HG03025 (cell line): ENCODE measurements around the gene ZNF444.

Experiments
- ATAC-seq: cut with Tn5 transposase; IDR thresholded peaks from one replicate; pipeline ENCODE4 v1.9.1; 2021; ENCODE audit warnings: mild to moderate bottlenecking, moderate library complexity; ENCODE audit not compliant: unreplicated experiment, low FRiP score

Gene ZNF444

DNA sequence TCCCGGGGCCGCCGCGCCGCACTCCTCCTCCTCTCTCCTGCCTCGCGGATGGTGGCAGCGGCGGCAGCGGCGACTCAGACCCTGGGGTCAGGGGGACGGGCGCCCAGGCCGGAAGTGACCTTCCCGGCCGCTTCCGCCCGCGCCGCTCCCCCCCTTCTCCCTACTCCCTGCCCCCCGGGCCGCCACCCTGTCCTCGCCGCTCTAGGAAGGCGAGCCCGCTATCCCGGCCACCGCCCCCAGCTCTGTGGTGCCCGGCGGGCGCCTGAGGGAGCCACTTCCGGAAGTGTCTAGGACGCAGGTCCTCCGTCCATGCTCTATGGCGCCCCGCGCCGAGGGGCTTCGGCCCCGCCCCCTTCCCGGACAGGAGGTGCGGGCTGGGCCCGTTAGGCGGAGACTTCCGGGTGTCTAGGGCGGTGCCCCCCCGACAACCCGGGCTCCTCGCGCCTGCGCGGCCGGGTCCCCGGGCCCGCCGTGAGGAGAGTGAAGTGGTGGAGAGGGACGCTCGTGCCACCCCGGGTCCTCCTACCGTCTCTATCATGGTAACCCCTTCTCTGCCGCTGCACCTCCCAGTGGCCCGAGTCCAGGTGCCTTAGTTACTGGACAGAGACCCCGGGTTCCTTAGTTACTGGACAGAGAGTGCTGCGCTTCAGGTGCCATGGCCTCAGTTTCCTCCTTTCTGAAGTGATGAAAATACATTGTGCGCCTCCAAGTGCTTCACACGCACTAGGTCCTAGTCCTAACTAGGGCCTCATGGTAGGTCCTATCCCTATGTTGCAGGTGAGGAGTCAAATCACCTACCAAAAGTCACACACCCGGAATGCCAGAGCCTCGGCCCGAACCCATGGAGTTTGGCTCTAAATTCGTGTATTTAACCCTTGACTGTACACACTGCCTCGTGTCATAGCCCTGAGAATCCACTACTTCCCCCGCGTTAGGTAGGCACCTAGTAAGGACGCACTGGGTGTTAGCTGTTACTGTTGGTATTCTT lies 19.6 kb upstream of the ZNF444 start, which contains the start of gene ZNF787:
Gene ZNF787 (minus strand): TSS at position 116 of the 988 bp plus-strand sequence. CDS start 18,078 bp downstream, outside the sequence.
- ATAC-seq, result peak; percentile 79

DNA sequence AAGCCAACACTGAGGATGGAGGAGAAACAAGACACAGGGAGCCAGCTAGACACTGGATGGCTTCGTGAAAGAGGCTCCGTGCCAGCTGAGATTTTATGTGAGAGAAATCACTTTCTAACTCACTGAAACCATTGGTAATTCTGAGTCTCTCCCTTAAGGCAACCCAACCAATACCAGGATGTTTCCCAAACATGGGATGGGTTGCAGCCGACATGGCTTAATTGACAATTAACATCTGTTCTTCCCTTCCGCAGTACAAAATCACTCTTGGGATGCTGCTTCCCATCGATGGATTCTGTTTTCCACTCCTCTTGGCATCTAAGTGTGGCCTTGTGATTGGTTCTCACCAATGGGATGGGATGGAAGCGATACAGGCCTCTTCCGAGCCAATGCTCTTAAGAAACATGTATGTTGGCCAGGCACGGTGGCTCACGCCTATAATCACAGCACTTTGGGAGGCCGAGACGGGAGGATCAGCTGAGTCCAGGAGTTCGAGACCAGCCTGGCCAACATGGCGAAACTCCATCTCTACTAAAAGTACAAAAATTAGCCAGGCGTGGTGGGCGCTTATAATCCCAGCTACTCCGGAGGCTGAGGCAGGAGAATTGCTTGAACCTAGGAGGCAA lies 17.7 kb upstream of the ZNF444 start:
- ATAC-seq, result no peak

DNA sequence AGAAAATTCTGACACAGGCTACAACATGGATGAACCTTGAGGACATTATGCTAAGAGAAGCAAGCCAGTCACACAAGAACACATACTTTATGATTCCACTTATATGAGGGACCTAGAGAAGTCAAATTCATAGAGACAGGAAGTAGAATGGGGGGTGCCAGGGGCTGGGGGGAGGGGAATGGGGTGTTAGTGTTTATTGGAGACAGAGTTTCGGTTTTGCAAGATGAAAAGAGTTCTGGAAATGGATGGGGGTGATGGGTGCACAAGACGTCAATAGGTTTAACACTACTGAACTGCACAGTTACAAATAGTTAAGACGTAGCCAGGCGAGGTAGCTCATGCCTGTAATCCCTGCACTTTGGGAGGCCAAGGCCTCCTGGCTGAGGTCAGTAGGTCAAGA lies 16.5 kb upstream of the ZNF444 start:
- ATAC-seq, result no peak

DNA sequence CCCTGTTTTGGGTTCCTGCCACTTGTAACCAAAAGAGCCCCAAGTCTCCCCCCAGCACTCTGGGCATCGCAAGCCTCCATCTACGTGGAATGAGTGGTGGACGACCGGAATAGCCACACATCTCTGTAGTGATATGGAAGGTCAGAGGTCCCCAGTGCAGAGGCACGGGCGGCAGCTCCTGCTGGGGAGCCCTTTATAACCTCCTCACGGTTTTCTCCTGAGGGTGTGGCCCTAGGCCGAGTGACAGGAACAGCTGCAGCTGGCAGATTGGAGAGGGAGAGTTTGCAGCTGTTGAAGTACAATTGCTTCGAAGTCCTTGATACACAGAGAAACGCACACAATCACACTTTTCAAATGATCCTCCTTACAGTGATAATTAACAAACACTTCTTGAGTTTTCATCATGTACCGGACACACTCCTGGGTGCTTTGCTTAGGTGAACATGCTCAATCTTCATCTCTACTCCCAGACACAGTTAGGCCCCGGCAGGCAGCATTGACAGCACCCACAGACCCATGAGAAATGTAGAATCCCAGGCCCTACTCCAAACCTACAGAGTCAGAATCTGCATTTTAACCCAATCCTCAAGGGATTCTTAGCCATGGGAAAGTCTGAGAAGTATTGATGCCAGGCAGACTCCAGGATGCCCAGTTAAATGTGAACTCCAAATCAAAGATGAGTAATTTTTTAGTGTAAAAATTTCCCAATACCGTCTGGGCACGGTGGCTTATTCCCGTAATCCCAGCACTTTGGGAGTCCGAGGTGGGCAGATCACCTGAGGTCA lies 15.1 kb upstream of the ZNF444 start:
- ATAC-seq, result no peak

DNA sequence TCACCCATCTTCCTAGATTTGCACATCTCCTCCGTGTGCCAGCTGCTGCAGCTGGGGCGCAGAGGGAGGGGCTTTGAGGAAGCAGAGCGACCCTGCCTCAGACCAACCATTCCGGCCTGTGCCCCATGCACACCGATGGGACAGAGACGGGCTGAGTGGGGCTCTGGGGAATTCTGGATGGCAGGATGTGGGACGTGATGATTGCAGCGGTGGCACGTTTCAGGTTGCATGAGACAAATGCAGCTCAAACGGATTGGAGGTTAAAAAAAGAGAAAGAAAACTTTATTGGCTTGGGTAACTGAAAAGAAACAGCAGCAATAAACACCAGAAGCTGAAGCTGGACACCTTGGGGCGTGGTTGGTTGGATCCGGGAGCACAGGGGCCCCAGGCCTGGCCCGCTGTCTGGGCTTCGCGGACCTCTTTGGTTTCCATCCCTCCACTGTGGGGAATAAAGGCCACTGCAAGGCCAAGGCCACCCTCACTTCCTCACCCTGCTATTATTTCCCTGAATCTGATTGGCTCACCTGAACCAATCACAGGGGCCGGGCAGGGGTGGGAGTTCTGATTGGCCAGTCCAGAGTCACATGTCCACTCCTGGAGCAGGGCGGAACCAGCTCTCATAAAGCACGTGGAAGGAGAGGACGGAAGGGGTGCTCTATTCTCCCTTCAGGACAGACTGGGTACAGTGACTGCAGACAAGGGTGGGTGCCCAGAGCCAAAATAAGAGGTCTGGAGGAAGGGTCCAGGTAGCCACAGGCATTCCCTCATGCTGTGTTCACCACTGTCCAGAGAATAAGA lies 13.9 kb upstream of the ZNF444 start:
- ATAC-seq, result no peak

DNA sequence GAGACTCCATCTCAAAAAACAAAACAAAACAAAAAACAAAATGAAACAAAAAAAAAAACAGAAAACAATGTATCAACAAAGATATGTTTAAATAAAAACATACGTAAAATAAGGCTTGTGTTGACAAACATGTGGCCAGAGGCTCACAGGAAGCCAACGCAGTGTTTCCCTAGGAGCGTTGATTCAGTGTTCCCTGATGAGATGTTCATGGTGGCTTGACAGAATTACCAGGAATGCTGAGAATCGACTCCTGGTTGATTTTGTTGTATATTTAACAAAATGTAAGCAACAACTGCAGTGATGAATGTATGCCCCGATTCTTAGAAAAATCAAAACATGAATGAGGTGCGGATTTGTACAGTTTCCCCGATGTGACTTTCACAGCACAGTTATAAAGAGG lies 11.1 kb upstream of the ZNF444 start:
- ATAC-seq, result no peak

DNA sequence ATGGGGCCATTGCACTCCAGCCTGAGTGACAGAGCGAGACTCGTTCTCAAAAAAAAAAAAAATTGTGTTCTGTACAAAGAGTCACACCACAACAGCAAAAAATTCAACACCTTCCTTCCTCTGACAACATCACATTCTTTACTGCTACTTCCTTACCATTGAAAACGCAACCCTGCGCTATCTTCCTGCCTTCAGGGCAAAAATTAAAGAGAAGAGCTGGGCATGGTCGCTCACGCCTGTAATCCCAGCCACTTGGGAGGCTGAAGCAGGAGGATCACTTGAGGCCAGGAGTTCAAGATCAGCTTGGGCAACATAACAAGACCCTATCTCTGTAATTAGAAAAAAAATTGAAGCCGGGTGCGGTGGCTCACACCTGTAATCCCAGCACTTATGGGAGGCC lies 9.4 kb upstream of the ZNF444 start:
- no peak for ATAC-seq

DNA sequence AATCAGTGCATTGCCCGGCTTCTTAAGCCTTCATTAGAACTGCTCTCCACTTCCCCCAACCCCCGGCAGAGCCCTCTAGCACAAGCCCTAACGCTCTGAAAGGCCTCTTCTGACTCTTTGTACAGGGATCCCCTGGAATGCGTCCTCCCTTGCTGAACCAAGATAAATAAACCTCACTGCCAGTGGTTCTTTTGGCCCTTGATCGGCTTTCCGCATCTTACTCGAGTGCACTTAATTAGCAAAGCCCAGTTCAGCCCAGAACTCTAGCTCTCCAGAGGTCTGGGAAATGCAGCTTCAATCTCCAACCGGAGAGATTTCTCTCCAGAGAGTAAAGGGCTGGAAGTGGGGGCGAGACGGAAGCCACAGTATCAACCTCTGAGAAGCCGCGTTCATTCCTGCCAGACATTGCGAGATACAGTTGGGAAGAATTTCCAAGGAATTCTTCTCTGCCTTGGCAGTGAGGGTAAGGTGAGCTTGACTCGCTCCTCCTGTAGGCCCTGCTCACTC lies 8.7 kb upstream of the ZNF444 start:
- no peak for ATAC-seq

DNA sequence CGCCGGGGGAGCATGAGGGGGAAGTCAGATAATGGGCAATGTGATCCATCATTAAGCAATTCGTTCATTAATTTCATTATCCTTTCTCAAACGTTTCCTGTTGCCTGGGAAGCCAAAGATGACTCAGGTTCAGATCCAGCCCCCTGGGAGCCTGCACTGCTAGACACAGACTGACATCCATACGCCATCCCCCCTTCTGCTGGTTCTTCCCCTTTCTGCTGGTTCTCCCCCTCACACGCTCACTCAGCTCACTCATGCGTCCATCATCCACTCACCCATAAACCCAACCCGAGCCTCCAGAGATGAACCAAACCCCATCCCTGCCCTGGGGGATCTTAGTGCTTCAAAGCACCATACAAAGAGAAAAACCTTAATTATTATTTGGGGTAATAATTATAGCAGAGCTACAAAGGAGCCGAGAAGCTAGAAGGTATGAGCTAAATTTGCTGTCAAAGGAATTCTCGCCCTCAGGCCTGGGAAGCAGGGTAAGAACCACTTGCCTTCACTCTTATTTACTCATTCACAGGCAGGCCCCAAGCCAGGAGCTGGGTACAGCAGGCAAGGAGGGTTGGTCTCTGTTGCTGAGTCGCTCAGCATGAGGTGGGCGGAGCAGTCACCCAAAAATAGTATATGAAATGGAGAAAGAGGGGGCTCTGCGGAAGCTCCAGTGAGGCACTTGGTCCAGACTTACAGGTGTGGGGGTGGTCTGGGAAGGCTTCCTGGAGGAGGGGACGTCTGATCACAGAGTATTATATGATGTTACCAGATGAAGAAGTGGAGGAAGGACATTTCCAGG lies 7.0 kb upstream of the ZNF444 start:
- ATAC-seq, result no peak

DNA sequence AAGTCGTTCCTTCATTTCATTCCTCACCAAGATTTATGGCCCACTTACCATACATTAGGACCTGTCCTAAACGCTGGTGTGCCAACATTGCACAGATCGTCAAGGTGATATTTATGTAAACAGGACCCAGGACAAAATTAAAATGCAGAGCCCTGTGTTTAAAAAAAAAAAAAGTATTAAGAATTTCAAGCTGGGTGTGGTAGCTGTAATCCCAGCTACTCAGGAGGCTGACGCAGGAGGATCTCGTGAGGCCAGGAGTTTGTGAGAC lies 6.5 kb upstream of the ZNF444 start:
- no peak for ATAC-seq

DNA sequence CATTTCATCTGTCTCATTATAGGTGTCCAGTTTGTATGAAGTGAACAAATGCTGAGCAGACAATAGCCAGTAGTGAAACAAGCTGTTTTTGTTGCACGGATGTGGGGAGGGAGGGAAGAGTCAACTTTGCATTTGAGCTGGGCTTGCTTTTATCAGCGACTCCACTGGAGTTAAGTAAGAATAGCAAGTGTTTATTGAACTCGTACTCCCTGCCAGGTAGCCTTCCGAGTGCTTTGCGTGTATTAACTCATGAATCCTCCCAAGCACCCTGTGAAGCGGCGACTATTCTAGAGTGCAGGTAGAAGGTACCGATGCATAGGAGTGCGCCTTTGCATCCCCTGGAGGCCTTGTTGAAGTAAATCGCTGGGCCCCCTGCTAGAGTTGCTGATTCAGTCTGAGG lies 4.7 kb upstream of the ZNF444 start:
- no peak for ATAC-seq

DNA sequence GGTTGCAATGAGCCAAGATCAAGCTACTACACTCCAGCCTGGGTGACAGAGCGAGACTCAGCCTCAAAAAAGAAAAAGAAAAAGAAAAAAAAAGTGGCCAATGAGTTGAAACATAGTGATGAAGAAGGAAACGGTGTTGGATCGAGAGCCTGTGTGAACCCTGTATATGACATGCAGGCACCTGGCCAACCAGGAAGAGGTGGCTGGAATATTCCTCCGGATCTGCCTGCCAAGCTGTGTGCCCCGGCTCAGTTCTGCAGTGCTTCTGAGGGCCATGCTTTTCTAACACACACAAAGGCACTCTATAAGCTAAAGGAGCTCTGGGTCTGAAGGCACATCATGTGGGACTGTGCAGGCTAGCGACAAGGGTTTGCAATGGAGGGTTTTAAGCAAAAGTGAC lies 3.7 kb upstream of the ZNF444 start:
- ATAC-seq, result no peak

DNA sequence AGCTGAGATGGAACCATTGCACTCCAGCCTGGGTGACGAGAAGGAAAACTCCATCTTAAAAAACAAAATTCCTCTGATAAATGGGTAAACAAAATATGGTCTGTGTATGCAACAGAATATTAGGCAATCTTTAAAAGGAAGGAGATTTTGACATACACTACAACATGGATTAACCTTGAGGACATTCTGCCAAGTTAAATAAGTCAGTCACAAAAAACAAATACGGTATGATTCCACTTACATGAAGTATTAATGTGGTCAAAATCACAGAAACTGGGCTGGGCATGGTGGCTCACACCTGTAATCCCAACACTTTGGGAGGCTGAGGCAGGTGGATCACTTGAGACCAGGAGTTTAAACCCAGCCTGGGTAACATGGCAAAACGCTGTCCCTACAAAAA lies 3.0 kb upstream of the ZNF444 start:
- ATAC-seq, result no peak

DNA sequence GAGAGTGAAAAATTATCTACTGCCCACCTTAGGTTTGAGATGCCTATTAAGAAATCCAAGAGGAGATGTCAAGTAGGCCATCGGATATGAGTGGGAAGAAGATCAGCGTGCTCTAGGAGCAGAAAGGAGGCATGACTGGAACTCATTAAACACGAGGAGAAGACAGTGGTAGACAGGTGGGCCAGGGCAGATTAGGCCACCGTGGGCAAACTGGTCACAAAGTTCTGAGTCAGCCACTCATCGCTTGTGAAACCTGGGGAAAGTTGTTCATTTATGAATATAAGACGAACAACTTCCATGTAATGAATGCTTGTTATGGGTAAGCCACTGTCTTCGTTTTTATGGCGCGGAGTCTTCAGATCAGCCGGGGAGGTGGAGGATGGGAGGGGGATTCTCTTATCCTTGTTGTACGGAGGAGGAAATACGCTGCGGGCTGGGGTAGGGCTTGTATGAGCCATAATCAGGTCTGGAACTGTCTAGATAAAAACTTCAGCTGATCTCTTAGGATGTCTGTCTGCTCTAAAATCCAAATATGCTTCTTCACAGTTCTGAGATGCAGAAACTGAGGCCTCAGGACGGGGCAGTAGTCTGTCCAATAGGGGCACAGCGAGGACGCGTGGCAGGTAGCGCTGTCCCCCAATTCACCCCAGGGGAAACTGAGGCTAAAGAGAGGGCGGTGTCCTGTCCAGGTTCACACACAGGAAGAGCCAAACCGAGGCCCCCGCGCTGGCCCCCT lies 1.1 kb upstream of the ZNF444 start:
- ATAC-seq, result no peak

DNA sequence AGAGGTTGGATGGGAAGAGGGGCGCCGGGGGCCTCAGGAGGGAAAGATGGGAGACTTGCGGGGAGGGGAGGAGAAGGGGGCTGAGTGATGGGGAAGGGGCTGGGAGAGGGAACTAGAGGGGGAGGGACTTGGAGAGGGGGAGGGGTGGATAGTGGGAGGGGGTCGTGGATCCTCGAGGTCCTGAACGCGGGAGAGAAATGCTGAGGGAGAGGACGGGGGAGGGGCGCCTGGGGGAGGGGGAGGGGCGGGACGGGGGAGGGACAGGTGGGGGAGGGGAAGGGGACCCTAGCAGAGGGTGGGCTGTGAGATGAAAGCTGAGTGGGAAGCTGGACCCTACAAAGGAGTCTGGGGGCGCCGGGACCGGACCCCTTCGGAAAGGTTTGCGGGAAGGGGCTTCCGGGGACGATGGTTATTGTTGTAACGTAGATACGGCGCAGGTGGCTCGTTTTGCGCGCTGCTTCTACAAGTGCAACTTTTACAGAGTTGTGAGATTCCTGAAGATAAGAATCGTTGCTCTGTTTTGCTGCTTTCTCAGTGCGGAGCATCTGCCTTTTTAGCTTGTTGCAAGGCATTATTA lies 418 bp downstream of the ZNF444 start:
- ATAC-seq, result no peak

DNA sequence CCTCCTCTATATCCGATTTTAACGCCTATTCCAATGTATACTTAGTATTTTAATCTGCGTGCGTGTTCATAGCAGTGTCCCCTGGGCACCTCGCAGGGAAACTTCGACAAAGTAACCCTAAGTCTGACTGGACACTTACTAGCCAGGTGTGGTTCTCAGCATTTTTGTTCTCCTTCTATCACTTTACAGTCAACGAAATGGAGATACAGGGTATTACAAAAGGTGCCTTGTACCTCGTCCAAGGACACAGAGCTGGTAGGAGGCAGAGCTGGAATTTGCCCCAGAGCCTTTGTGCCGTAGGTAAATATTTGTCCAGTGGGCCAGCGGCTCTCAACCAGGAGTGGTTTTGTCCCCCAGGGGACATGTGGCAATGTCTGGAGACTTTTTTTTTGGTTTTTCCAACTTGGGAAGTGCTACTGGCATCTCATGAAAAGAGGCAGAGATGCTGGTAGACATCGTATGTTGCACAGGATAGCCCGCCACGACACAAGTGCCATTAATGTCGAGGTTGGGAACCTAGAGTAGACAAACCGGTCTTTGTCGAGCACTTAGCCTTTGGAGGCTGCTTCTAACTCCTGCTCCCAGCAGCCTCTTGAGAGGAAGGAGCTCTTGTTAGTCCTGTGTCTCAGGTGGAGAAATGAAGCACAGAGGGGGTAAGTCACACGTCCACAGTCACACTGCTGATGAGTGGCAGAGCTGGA lies 1.1 kb downstream of the ZNF444 start:
- ATAC-seq, result no peak

DNA sequence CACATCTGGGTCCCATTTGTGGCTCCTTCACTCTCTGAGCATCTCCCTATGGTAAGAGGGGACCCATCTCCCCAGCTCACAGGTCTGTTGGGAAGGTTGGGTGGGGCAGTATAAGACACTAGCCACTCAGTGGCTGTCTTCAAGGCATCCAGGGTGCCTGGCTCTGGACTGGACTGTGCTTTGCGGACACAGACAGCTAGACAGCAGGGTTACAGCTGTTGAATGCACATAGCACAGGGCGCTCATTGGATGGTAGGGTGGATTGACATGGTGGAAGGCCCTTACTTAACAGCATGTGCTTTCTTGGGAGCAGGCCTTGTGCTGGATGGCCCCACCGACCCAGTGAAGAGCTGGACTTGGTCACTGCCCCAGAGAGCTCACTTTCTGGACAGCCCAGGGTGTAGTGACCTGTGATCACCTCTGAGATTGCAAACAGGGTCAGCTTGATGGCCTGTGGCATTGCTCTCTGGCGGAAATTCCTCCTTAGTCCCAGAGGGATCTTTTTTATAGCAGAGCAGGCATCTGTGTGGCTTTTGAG lies 1.9 kb downstream of the ZNF444 start:
- ATAC-seq, result no peak

DNA sequence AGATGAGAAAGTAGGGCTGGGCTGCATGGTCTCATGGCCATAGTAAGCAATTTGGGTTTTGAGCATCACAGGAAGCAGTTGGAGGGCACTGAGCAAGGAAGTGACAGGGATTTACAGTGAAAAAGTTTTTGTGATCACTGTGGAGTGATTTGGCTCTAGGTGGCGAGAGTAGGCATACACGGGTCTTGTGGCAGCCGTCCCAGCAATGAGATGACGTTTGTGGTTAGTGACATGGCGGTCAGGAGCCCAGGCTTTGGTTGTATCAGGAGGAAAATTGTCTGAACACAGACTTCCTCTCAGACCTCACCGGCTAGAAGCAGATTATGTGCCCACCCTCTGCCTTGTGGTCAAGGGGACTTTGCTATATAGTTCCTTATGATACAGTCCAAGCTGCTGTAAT lies 3.3 kb downstream of the ZNF444 start:
- ATAC-seq, result no peak
